IMR-90 (cell line): ENCODE data around the gene MSI2. TPM values are rescaled to one million over a fixed set of nuclear protein-coding genes. Genes with fewer than 3 reads are reported as not detected.

Experiments
- ATAC-seq: fragments of 200-7000 bp; cut with Tn5 transposase; 2 replicates; pipeline ENCODE4 v1.9.1; 2020; ENCODE audit warnings: low read depth, mild to moderate bottlenecking, moderate library complexity
- BruUV-seq: library from RNA; stranded (reverse); fragments of 400-500 nt; replicated peaks from 2 replicates; lab custom pipeline; 2021; lab: Mats Ljungman, UMichigan
- CTCF ChIA-PET: fragments of 300-600 bp; formaldehyde crosslinking; extraction: SDS; loops from one replicate; lab custom pipeline; 2021; ENCODE audit warnings: antibody characterized with exemption; lab: Yijun Ruan, JAX
- POLR2A ChIA-PET: fragments of 300-600 bp; sonication (Branson Sonifier 250); formaldehyde crosslinking; loops from one replicate; lab custom pipeline; 2022; ENCODE audit warnings: antibody characterized with exemption; ENCODE audit not compliant: unreplicated experiment; lab: Charles Lee
- DNase-seq: peaks from one replicate; pipeline ENCODE4 v3.0.0; 2013
- H2AFZ ChIP-seq: replicated peaks from 2 replicates; pipeline ENCODE3; 2013; ENCODE audit warnings: low read length, mild to moderate bottlenecking; ENCODE audit not compliant: poor library complexity
- H2AK5ac ChIP-seq: 2 replicates; pipeline ENCODE4 v1.6.1; 2013; ENCODE audit warnings: low read depth, low read length, inconsistent platforms
- H2AK9ac ChIP-seq: replicated peaks from 2 replicates; pipeline ENCODE3; 2013; ENCODE audit warnings: mild to moderate bottlenecking, low read depth, low read length, moderate library complexity; ENCODE audit not compliant: poor library complexity
- H2BK120ac ChIP-seq: 2 replicates; pipeline ENCODE4 v1.6.1; 2013; ENCODE audit warnings: low read depth, low read length, inconsistent platforms
- H2BK15ac ChIP-seq: 3 replicates; pipeline ENCODE4 v1.6.1; 2013; ENCODE audit warnings: low read depth, low read length, inconsistent platforms
- H2BK20ac ChIP-seq: 2 replicates; pipeline ENCODE4 v1.6.1; 2013; ENCODE audit warnings: low read depth, mild to moderate bottlenecking, inconsistent platforms, low read length, moderate library complexity
- H2BK5ac ChIP-seq: 2 replicates; pipeline ENCODE4 v1.6.1; 2013; ENCODE audit warnings: mild to moderate bottlenecking, low read depth, low read length, inconsistent platforms; ENCODE audit not compliant: poor library complexity, severe bottlenecking
- H3K14ac ChIP-seq: replicated peaks from 2 replicates; pipeline ENCODE4 v1.6.1; 2013; ENCODE audit warnings: low read depth, low read length, inconsistent platforms
- H3K18ac ChIP-seq: 2 replicates; pipeline ENCODE4 v1.6.1; 2013; ENCODE audit warnings: low read depth, low read length, control low read depth
- H3K23ac ChIP-seq: 2 replicates; pipeline ENCODE4 v1.6.1; 2013; ENCODE audit warnings: low read depth, low read length, inconsistent platforms
- H3K27ac ChIP-seq: 2 replicates; pipeline ENCODE4 v1.5.1; 2013; ENCODE audit warnings: mild to moderate bottlenecking, control low read depth, low read length; ENCODE audit not compliant: insufficient read depth
- H3K27me3 ChIP-seq: 2 replicates; pipeline ENCODE4 v1.6.1; 2013; ENCODE audit warnings: low read length; ENCODE audit not compliant: control insufficient read depth, insufficient read depth
- H3K36me3 ChIP-seq: 2 replicates; pipeline ENCODE4 v1.6.1; 2013; ENCODE audit warnings: low read length, mixed read lengths; ENCODE audit not compliant: control insufficient read depth, insufficient read depth
- H3K4ac ChIP-seq: 2 replicates; pipeline ENCODE4 v1.6.1; 2013; ENCODE audit warnings: low read depth, low read length, inconsistent platforms
- H3K4me1 ChIP-seq: 2 replicates; pipeline ENCODE4 v1.6.1; 2013; ENCODE audit warnings: low read length, mixed read lengths; ENCODE audit not compliant: control insufficient read depth, insufficient read depth
- H3K4me2 ChIP-seq: 2 replicates; pipeline ENCODE4 v1.6.1; 2013; ENCODE audit warnings: low read depth, mild to moderate bottlenecking, control low read depth, low read length, moderate library complexity
- H3K4me3 ChIP-seq: 2 replicates; pipeline ENCODE4 v1.5.1; 2013; ENCODE audit warnings: low read depth, mild to moderate bottlenecking, control low read depth, low read length, moderate library complexity; ENCODE audit not compliant: insufficient read depth
- H3K56ac ChIP-seq: 2 replicates; pipeline ENCODE4 v1.6.1; 2013; ENCODE audit warnings: low read length, inconsistent platforms; ENCODE audit not compliant: insufficient read depth; ENCODE audit errors: extremely low read depth
- H3K79me1 ChIP-seq, 2 experiments: 2 replicates each; pipeline ENCODE4 v1.6.1; 2013; ENCODE audit warnings: low read length in 2 of 2, inconsistent platforms in 1 of 2, low read depth in 1 of 2
- H3K9ac ChIP-seq: 2 replicates; pipeline ENCODE4 v1.6.1; 2013; ENCODE audit warnings: low read depth, low read length, control low read depth
- H3K9me1 ChIP-seq: 2 replicates; pipeline ENCODE4 v1.6.1; 2013; ENCODE audit warnings: low read length, inconsistent platforms; ENCODE audit not compliant: insufficient read depth
- H3K9me3 ChIP-seq: 2 replicates; pipeline ENCODE4 v1.6.1; 2013; ENCODE audit warnings: low read length; ENCODE audit not compliant: control insufficient read depth, insufficient read depth
- H4K20me1 ChIP-seq: 2 replicates; pipeline ENCODE4 v1.6.1; 2013; ENCODE audit warnings: low read length, inconsistent platforms; ENCODE audit not compliant: insufficient read depth
- H4K5ac ChIP-seq: 2 replicates; pipeline ENCODE4 v1.6.1; 2013; ENCODE audit warnings: mild to moderate bottlenecking, low read depth, low read length, control low read depth
- H4K8ac ChIP-seq, 2 experiments: 2 replicates each; pipeline ENCODE4 v1.6.1; 2013; ENCODE audit warnings: low read depth in 2 of 2, low read length in 2 of 2, control low read depth in 1 of 2, inconsistent platforms in 1 of 2
- H4K91ac ChIP-seq: 2 replicates; pipeline ENCODE4 v1.6.1; 2013; ENCODE audit warnings: low read depth, low read length, inconsistent platforms; ENCODE audit not compliant: insufficient read depth
- MAFK ChIP-seq: IDR thresholded peaks from 2 replicates; pipeline ENCODE4 v1.6.1; 2012; ENCODE audit warnings: low read depth, low read length, improper control_type of control experiment
- POLR2A ChIP-seq: IDR thresholded peaks from 2 replicates; pipeline ENCODE4 v1.6.1; 2012; ENCODE audit warnings: mild to moderate bottlenecking, low read depth, low read length
- WGBS, 2 experiments: methylation state at CpG; one replicate each; pipeline versions ENCODE4 v1.1.5 to v1.1.7; 2013; ENCODE audit warnings: missing lambda C conversion rate in 2 of 2; ENCODE audit not compliant: insufficient read length in 1 of 2; ENCODE audit errors: extremely low coverage in 2 of 2; 5-methylcytosine and 5-hydroxymethylcytosine counted together
- dilution Hi-C: fragments of 300-500 bp; cut with HindIII; formaldehyde crosslinking; loops from one replicate; pipeline ENCODE4 v1.14.3; 2018; ENCODE audit warnings: low sequenced_read_pairs; ENCODE audit not compliant: unreplicated experiment
- in situ Hi-C: fragments of 300-500 bp; cut with MboI; formaldehyde crosslinking; loops from 3 replicates; pipeline ENCODE4 v1.14.3; 2019; ENCODE audit warnings: low sequenced_read_pairs, inconsistent platforms, mixed read lengths
- intact Hi-C: fragments of 100-400 bp; cut with micrococcal nuclease; formaldehyde crosslinking; loops from 2 replicates; pipeline ENCODE4 v1.10.0; 2022
- polyA plus RNA-seq, 3 experiments: library from polyadenylated mRNA; depleted of rRNA; stranded (reverse); fragments of >200 nt; gene quantifications; 2 replicates each; pipeline ENCODE4 v1.2.3, GENCODE V29; 2012; ENCODE audit warnings: low replicate concordance in 1 of 3
- total RNA-seq: library from RNA; depleted of rRNA; stranded (reverse); fragments of >200 nt; gene quantifications from 2 replicates; pipeline ENCODE4 v1.2.3, GENCODE V29; 2012

The MSI2 gene
- total and polyA plus RNA-seq, 2 of the 4 experiments (the other 2 are of a cell fraction): 13.0 to 16.0 TPM

- intact Hi-C loops: no loop called here
- H3K4me1 ChIP-seq: no peaks in the 10 kb centered on the region
- ChIA-PET CTCF (interaction anchor here (0.6 kb wide), 1 partner anchor 230 kb away, joined by 3 read pairs; no protein-coding TSS in a partner anchor), POLR2A (no interaction called here)
- no peak overlapping the region for H3K4ac ChIP-seq
- H2BK15ac ChIP-seq: no peak overlapping the region
- no peak overlapping the region for H3K27ac ChIP-seq
- H4K20me1 ChIP-seq: peaks cover 3% of the 10 kb centered on the region; the same call in 1 of the 2 replicates
- peaks cover 26% of the 10 kb centered on the region for H3K36me3 ChIP-seq
- H4K8ac ChIP-seq: no peak overlapping the region
- no peak overlapping the region for H2BK120ac ChIP-seq
- peaks cover 16 to 18% of the 10 kb centered on the region in 2 experiments; a peak in 3 of 4 replicates for H3K79me1 ChIP-seq
- DNase-seq (no peak), ATAC-seq (no peak)
- no peak overlapping the region for H4K91ac ChIP-seq
- no peak overlapping the region for H2BK5ac ChIP-seq
- BruUV-seq: no TSS peak
- peaks cover 3% of the 10 kb centered on the region; the same call in 1 of the 2 replicates for H3K9me1 ChIP-seq
- no peak overlapping the region for H3K9ac ChIP-seq
- no peak overlapping the region for H2AK9ac ChIP-seq
- H3K23ac ChIP-seq: no peak overlapping the region
- in situ Hi-C loops: no loop called here
- H3K18ac ChIP-seq: no peak overlapping the region
- dilution Hi-C loops: no loop called here
- H3K56ac ChIP-seq: no peak overlapping the region
- no peak overlapping the region for H3K4me3 ChIP-seq
- no peaks in the 10 kb centered on the region for H3K9me3 ChIP-seq
- no peak overlapping the region for H3K14ac ChIP-seq
- H2AFZ ChIP-seq: no peak overlapping the region
- 100% methylated on average over 1 of the region's 3 CpGs; no CpG with 5 or more reads in 1 of the 2 experiments for WGBS, 2 experiments
- no peaks in the 10 kb centered on the region for H3K27me3 ChIP-seq
- no peak overlapping the region for H2AK5ac ChIP-seq
- TF ChIP-seq POLR2A: no peak
- TF ChIP-seq MAFK: no peak
- H4K5ac ChIP-seq: no peak overlapping the region
- H2BK20ac ChIP-seq: no peak overlapping the region
- H3K4me2 ChIP-seq: no peak overlapping the region
These were observed 12.7 kb downstream of the MSI2 start for GRCh38 chr17:57269052-57269451.
